Right kidney (tissue), 1 donor: ENCODE data around the gene ZFHX2.
"Not testable (repeated sequence)": the region's sequence is repeated elsewhere in the genome, so short reads cannot be mapped to it uniquely, and the experiment has no call there.

ENCODE experiments used
- DNase-seq: peaks from one replicate; pipeline ENCODE4 v3.0.0-alpha.2; 2016

ZFHX2 gene

DNA sequence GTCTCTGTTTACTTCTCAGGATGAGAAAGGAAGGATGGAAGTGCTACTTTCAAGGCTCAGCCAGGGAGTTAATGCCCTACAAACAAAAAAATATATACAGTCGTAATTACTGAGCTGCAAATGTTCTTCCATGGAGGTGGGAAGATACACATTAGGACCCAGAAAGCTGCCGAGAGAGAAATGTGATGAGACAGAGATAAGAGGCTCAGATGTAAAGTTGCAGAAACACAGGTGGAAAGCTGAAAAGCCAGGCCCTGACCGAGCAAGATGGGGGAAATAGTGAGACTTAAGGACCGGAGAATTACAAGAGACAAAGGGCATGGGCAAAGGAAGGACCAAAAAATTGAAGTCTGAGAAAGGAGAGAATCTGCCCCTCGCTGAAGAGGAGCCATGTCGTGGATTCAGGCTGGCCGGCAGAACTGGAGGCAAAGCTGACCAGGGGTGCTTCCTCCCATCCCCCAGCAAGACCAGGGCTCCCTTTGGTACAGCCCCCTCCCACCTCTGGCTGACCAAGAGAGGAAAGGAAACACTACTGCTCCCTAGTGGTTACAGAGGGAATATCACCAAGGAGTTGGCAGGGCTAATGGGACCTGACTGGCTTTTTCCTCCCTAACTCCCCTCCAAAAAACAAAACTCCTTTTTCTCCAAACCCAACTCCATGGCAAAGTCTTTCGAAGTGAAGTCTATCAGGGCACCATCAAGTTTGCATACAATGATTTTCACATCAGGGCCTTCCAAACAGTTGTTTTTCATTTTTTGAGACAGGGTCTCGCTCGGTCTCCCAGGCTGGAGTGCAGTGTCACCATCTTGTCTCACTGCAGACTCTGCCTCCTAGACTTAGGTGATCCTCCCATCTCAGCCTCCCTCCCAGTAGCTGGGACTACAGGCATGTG is 12.1 kb downstream of the ZFHX2 start:
- peak; percentile 56 for DNase-seq

DNA sequence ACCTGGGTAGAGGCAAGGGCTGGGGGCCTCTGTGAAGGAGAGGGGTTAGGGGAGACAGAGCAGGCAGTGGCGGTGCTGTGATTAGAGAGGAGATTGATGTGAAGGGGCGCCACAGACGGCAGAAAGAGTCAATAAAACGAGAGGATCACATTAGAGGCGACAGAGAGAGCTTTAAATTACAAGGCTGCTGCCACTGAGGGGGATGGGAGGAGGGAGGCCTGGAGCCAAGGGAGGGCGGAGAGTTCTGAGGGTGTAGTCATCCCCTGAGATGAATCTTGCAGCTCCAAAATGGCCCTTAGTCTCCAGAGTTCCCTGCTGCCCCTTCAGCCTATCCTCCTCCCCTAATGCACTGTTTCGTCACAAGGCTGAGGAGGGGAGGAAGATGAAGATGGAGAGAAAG is 12.8 kb downstream of the ZFHX2 start:
- DNase-seq, result no peak

DNA sequence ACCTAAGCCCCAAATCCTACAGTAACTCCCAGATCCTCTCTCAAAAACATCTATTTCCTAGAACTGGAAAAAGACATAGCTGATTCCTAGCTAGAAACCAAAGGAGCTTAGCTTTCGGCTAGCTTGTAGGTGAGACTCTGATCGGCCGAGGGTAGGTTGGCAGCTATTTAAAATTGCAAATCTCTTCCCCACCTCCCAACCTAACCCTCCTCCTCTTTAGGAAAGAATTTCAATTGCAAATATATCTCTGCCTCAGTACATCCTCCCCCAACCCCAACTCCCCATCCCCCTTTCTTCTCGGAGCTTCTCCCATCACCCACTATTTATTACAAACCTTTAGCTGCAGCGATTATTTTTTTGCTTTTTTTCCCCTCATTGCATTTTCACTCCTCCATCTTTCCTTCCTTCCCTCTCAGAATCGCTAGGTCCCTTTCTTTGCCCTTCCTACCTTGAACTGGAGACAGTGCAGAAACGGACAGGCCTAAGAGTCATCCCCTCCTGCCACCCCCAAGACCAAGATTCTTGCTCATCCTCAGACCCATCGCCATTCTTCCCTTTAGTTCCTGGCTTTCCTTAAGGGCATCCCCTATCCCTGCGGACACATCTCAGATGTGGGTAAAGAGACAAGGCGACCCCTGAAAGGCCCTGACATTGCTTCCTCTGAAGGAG is 13.4 kb downstream of the ZFHX2 start:
- no peak for DNase-seq

DNA sequence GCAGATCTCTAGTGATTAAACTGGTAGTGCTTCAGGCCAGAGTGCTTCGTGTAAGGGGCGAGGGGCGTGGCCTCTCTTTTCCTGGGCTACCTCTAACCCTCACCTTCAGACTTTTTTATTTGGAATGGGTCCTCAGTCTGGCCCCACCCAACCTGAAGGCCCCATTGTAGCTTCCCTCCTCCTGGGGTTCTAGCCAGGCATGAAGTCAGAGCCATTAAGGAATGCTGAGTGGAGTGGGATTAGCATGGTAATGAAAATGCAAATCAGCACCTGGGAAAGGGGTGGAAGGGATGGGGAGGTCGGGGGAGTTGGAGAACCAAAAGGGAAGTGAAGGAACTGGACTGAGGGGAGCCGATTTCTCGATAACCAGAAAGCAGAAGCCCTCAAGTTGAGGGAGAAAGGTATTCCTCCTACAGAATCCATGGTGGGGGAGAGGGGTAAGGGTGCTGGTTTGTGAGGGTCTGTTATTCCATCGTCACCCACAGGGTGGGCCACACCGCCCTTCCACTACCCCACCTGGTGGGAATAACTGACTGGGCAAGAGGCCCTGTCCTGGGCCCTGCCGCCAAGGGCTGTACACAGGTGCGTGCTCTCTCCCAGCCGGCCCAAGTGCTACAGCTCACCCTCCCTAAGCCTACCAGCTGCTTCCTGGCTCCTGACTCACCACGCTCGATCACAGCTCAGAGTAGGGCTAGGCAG is 14.1 kb downstream of the ZFHX2 start:
- DNase-seq, result peak; percentile 22

DNA sequence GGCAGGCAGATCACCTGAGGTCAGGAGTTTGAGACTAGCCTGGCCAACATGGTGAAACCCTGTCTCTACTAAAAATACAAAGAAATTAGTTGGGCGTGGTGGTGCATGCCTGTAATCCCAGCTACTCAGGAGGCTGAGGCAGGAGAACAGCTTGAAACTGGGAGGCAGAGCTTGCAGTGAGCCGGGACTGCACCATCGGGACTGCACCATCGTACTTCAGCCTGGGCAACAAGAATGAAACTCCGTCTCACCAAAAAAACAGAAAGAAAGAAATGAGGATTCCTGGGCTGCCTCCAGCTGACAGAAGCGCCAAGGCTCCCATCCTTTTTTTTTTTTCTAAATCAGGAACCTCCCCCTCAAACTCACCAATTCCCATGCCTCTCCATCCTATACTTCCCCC is 14.7 kb downstream of the ZFHX2 start:
- DNase-seq, result not testable (repeated sequence)

DNA sequence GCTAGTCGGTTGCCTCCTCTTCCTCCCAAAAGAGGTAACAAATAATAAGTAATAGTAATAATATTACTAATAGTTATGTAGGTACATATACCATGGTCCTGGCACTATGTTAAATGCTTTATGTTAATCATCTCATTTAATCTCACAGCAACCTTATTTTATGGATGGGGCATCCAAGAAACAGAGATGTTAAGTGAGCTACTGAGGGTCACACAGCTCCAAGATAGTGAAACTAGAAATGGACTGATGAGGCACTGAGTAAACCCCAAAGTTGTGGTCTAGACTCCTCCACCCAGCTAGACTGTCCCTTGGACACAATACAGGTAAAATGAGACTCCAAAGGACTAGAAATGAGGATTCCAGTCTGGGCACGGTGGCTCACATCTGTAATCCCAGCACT is 15.1 kb downstream of the ZFHX2 start:
- DNase-seq, result no peak

DNA sequence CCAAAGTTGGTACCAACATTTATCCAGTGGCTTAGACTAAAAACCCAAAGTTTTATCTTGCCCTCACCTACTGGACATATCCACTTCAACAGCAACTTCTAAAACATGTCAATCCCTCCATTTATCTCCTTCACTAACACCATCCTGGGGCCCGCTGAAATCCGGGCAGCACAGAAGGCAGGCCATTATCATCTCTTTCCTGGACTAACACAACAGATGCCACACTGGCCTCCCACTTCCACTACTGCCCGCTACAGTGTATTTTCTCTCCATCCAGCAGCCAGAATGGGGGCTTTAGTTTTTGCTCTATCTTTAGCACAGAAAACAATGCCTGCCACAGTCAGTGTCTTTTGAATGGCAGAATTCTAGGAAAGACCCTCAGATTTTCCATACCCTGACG is 15.6 kb downstream of the ZFHX2 start:
- no peak for DNase-seq

DNA sequence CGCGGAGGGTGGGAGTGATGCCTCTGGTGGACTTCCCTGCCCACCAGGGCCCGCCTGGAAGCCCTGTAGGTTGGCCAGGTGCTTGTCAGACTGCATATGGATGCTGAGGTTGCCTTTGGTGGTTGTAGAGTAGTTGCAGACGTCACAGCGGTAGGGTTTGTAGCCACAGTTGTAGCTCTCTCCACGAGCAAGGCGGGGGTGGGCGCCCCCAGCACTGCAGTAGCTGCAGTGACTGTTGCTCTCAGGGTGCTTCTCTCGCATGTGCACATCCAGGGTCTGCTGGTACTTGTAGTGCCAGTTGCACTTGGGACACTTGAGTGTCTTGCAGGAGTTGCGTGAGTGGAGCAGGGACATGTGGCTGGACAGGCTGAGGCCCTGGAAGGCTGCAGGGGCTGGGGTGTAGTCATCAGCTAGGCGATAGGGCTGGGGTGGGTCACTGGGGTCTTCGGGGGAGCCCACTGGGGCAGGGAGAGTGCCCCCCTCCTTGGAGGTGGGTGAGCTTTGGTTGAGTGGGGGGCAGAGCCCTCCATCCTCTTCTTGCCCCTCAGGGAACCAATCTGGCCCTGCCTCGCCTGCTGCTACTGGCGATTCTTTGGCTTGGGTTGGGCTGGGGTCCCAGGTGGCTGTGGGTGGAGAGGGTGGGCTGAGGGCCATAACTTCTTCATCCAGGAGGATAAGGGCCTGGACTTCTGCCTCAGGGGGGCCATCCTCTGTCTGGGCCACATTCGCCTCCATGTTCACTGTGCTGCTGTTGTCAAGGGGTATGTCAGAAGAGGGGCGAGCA is 17.7 kb downstream of the ZFHX2 start:
- DNase-seq, result no peak

DNA sequence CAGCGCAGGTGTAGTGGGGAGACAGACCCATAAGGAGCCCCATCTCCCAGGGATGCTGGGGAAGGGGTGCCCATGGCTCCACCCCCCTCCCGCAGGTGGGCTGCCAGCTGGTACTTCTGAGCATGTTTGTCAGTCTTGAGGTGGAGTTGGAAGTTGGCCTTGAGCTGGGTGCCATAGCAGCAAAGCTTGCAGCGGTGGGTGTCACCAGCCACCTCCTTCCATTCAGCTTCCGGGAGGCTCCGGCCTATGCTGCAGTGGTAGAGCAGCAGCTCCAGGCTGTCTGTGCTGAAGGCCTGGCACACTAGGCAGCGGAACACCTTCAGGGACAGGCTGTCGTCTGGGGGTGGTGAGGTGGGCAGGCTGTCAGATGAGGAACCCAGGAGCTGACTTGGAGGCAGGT is 18.9 kb downstream of the ZFHX2 start:
- DNase-seq, result no peak

DNA sequence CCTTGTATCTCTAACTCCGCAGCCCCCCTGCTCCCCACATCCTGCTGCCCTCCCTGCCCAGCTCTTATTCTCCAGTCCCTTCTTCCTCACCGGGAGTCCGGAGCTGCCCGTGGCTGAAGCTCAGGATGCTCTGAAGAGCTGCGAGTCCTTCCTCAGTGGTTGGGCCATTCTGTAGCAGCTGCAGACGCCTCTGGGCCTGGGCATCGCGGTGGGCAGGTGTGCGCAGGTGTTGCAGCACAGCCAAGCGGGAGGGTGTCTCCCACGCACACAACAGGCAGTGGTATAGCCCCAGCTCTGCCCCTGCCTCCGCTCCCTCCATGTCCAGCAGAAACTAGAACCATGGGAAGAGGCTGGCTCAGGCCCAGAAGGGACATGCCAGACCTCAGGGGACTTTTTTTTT is 20.2 kb downstream of the ZFHX2 start:
- DNase-seq, result no peak

DNA sequence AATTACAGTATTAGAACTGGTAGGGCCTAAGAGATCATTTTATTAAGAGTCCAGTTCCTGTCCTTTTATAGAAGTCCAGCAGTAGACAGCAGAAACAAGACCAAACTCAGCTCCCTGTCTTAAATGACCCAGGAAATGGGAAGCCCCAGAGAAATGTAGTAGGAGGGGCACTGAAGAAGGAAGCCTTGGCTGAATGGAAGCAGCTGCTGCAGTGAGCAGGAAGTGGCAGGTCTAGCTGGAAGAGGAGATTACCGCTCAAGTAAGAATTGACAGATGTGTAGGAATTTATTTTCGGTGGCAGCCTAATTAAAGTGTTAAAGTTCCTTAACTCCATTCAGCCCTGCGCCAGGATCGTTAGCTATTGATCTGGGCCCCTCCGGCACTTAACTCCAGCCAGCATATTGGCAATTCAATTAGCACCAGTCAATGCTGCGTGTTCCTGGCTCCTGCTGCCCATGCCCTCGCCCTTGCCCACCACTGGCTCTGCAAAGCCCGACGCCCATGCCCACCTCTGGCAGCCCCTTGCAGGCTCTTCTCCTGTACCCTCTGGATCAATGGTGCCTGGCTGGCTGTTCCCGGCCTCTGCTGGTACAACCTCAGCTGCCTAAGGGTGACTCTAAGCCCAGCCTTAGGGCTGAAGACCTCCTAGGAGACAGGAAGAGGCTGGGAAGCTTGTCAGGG is 21.1 kb downstream of the ZFHX2 start:
- no peak for DNase-seq

DNA sequence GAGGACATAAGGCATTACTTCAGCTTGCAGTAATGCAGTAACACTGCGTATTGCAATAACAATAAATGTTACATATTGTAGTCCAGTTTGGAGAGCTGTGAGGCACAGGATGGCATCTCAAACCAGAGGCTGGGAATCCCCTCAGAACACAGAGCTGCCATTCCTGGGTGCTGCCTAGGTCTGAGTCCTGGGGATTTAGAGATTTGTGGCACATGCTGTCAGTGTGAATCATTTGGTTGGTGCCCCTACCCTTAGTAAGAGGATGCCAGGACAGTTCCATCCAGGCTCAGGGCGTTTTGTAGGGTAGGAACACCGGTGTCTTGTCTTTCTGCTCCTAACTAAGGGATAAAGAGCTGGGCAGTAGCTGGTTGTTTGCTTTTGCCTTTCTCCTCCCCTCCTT is 22.5 kb downstream of the ZFHX2 start:
- DNase-seq, result no peak

DNA sequence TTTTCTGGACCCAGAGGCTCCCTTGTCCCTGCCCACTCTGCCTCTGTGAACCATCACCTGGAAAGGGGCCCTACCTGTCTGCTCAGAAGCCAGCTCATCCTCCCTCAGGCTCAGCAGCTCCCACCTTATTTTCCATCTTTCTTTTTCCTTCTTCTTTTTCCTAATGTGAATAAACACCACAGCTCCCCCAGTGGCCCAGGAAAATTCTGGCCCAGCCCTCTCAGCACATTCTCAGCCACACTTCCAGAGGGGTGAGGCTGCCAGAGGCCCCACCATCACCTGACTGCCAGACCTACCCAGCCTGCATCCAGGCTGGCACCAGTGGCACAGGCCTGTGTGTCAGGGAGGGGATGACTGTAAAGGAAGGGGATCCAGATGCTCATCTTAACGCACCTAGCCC is 23.0 kb downstream of the ZFHX2 start:
- DNase-seq, result no peak

DNA sequence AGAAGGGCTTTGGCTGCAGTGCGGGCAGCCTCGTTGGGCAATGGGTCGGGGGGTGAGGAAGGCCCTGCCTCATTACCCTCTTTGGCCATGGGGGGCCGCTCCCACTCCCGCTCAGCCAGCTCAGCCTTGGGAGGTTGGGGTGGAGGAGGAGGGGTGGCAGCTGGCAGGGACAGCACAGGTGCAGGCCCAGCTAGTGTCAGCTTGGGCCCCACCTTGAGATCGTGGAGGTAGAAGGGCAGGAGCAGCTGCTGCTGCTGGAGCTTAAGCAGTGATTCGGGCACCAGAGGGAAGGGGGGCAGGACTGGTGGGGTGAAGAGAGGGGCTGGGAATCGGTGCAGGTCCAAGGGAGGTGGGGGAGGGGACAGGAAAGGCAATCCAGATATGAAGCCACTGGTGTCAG is 26.0 kb downstream of the ZFHX2 start:
- no peak for DNase-seq

DNA sequence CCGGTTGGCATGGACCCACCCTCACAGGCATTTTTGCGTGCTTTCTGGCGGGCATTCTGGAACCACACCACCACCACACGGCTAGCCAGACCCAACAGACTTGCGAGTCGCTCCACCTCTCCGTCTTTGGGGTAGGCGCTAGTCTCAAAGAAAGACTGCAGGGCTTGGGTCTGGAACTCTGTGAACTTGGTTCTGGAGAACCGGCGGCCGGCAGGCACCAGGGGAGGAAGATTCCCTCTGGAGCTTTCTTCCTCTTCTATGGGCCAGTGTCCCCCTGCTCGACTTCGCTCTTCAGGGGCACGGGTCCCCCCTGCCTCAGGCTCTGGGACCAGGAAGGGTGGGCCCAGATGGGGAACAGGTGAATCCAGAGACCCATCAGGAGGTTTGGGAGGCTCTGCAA is 26.6 kb downstream of the ZFHX2 start:
- no peak for DNase-seq

DNA sequence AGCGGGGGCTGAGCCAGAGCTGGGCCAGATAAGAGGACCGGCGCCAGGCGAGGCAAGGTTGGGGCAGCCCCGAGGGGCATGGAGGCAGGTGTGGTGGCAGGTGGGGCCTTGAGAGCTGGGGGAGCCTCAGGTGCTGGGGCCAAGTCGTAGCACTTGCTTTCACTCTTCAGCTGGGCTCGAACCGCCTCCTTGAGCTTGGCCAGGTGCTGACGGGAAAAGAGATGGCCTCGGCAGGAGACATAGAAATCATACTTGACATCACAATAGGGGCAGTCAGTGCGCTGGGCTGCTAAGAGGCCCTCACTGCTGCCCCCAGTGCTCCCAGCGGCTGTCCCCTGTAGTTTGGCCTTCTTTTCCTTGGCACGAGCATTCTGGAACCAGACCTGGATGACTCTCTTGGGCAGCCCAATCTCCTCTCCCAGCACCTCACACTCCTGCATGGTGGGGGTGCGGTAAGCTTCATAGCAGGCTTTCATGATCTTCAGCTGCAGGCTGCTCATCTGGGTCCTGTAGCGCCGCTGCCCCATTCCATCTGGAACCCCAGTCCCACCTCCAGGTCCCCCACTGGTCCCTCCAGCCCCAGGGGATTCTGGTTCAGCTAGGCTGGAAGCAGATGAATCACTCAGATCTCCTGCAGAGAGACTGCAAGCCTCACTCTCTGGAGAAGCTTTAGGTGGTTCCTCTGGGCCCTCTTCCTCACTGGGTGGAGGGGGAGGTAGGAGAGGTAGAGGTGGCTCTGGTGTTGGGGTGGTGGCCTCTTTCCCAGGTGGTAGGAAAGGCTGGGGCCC is 28.1 kb downstream of the ZFHX2 start:
- no peak for DNase-seq

DNA sequence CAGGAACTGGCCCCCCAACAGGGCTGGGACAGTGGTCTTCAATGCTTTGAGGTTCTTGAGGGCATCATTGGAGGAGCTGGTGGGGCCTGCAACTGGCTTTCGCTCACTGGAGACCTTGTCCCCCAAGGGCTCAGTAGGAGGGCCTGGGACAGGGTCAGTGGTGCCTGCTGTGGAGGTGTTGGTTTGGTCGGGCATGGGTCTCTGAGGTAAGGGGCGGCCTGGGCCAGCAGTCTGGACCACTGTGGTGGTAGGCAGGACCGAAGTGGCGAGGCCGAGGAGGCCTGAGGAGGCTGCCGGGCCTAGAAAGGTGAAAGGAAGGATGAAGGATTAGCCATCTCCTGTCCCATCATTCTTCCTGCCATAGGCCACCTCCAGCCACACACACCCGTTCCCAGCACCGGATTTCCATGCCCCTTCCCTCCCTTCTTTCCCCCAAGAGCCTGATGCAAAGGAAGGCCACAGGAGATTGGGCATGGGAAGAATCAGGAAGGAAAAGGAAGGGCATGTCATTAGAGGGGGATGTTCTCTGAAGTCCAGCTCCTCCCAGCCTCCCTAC is 28.8 kb downstream of the ZFHX2 start:
- DNase-seq, result no peak

DNA sequence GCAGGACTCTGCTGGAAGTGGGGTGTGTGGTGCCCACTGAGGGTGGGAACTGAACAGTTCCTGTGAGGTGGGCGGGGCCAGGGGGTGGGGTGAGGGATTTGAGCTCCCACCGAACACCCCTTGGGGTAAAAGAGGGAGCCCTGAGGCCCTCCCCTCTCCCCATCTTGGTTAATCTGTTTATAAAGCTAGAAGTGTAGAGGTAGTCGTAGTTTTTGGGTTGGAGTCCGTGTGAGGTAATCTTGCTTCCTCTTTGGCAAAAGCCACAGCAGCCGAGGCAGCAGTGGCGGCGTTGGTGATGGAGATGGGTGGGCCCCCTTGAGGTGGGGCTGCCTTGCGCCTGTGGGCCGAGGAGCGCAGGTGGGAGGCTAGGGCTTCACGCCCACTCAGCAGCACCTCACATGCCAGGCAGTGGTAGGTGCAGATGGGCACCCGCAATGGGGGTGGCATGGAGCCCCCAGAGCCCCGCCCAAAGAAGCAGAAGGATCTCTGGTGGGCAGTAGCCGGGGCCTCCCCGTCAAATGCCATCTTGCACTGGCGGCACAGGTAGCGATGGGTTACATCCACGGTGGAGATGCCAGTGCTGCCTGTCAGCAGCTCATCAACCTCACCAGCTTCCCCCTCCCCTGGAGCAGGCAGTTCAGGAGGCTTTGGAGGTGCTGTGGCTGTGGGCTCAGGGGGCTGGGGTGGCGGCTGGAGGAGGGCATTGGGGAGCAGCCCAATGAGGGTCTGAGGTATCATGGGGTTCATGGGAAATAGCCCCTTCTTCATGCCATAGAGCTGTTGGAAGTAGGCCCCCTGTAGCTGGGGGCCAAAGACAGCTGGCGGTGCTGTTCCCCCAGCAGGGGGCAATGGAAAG is 29.6 kb downstream of the ZFHX2 start:
- no peak for DNase-seq

DNA sequence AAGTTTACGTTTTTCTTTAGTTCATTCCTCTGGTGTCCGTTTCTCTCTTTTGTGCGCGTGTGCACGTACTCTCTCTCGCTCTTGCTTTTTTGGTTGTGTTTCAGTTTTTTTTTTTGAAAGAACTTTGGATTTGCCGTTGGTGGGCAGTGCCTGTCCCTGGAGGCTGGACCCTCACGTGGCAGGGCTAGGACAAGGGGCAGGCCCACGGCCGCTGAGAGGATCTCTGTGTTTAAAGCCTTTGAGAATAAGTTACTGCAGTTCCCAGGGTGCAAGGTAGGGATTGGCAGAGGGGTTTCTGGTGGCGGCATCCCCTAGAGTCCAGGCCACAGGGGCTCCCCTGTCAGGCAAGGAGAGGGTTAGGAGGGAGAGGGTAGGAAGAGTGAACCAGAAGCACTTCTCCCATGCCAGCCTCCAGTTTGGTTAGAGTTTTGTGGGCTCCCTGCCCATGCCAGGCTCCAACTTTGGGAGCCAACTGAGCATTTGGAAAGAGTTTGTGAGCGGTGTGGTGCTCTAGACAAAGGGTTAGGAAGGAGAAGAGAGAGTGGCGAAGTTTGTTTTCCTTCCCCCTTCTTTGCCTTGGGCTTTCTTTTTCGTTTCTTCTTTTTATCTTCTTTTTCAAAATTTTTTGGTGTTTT is 30.5 kb downstream of the ZFHX2 start:
- DNase-seq, result no peak
